Fibroblast of villous mesenchyme (primary cell): ENCODE measurements around the gene PLPPR1. TPM values are rescaled to one million over a fixed set of nuclear protein-coding genes. Genes with fewer than 3 reads are reported as not detected.
A peak's percentile ranks its signal among the peaks of the same experiment; 100 is the strongest.
"Not testable (repeated sequence)": the region's sequence is repeated elsewhere in the genome, so short reads cannot be mapped to it uniquely, and the experiment has no call there.

Experiments used
- DNase-seq: peaks from one replicate; pipeline ENCODE4 v3.0.0-alpha.2; 2010; ENCODE audit warnings: low read depth
- H3K4me3 ChIP-seq: 2 replicates; pipeline ENCODE4 v1.5.1; 2011; ENCODE audit warnings: low read depth, mild to moderate bottlenecking, low read length
- CTCF ChIP-seq: IDR thresholded peaks from 2 replicates; pipeline ENCODE4 v1.5.1; 2012; ENCODE audit warnings: low read depth, mild to moderate bottlenecking, low read length; ENCODE audit not compliant: insufficient read depth
- total RNA-seq: library from RNA; depleted of rRNA; stranded (reverse); fragments of >200 nt; gene quantifications from 2 replicates; pipeline ENCODE4 v1.2.3, GENCODE V29; 2012

PLPPR1 gene
- total RNA-seq, 1 donor: not detected

GRCh38 chr9:101117161-101117560, 88.6 kb downstream of the PLPPR1 start:
- no peak for TF ChIP-seq CTCF
- no peak for DNase-seq
- no peak overlapping the region for H3K4me3 ChIP-seq

GRCh38 chr9:101119206-101119819, 90.8 kb downstream of the PLPPR1 start:
- peak; percentile 36 for TF ChIP-seq CTCF
- DNase-seq: no peak
- H3K4me3 ChIP-seq: no peak overlapping the region

- TF ChIP-seq CTCF: no peak
- DNase-seq: no peak
- no peak overlapping the region for H3K4me3 ChIP-seq
These were observed 93.4 kb downstream of the PLPPR1 start for GRCh38 chr9:101121836-101122399.

GRCh38 chr9:101126556-101126955, 98.0 kb downstream of the PLPPR1 start:
- DNase-seq: no peak
- H3K4me3 ChIP-seq: no peak overlapping the region
- no peak for TF ChIP-seq CTCF

- not testable (repeated sequence) for H3K4me3 ChIP-seq, DNase-seq
These were observed 98.8 kb downstream of the PLPPR1 start for GRCh38 chr9:101127369-101127768.

- DNase-seq: no peak
These were observed 100.1 kb downstream of the PLPPR1 start for GRCh38 chr9:101128623-101129022.

GRCh38 chr9:101130054-101130453, 101.5 kb downstream of the PLPPR1 start:
- DNase-seq: no peak
- H3K4me3 ChIP-seq: no peak overlapping the region
- TF ChIP-seq CTCF: no peak

More at GRCh38 chr9:101128623-101129022, 100.1 kb downstream of the PLPPR1 start:
- no peak for TF ChIP-seq CTCF
- no peak overlapping the region for H3K4me3 ChIP-seq
